CD4-positive, alpha-beta T cell (primary cell): ENCODE data around the gene FSTL4. TPM values are rescaled to one million over a fixed set of nuclear protein-coding genes. Genes with fewer than 3 reads are reported as not detected.

Source experiments
- ATAC-seq: fragments of 200-7000 bp; cut with Tn5 transposase; one replicate; pipeline ENCODE4 v1.10.0; 2022; ENCODE audit warnings: mild to moderate bottlenecking; ENCODE audit not compliant: poor library complexity
- CTCF ChIA-PET: fragments of 350-600 bp; sonication (Branson Sonifier 250); formaldehyde crosslinking; loops from one replicate; lab custom pipeline; 2021; ENCODE audit warnings: antibody characterized with exemption, inconsistent platforms; lab: Charles Lee
- POLR2A ChIA-PET: fragments of 350-600 bp; sonication (Branson Sonifier 250); formaldehyde crosslinking; loops from one replicate; lab custom pipeline; 2021; ENCODE audit warnings: antibody characterized with exemption, inconsistent platforms; lab: Charles Lee
- DNase-seq, 14 experiments: peaks; one replicate each; pipeline ENCODE4 v3.0.0-alpha.2; 2013 to 2020; ENCODE audit warnings: mixed read lengths in 2 of 14
- H3K27ac ChIP-seq, 2 donors: one replicate each; pipeline versions ENCODE4 v1.5.1 to v1.7.0; 2013; ENCODE audit warnings: low read length in 2 of 2, low read depth in 1 of 2, mild to moderate bottlenecking in 1 of 2
- H3K27me3 ChIP-seq, 2 experiments: 1 replicate in 1 of 2; 2 replicates in 1 of 2; pipeline versions ENCODE4 v1.6.1 to v1.7.0; 2013; ENCODE audit warnings: low read length in 2 of 2, control low read depth in 1 of 2, mild to moderate bottlenecking in 1 of 2, moderate library complexity in 1 of 2; ENCODE audit not compliant: insufficient read depth in 2 of 2, control insufficient read depth in 1 of 2
- H3K36me3 ChIP-seq: one replicate; pipeline ENCODE4 v1.6.1; 2013; ENCODE audit warnings: low read length, control low read depth; ENCODE audit not compliant: insufficient read depth
- H3K4me1 ChIP-seq: one replicate; pipeline ENCODE4 v1.6.1; 2013; ENCODE audit warnings: low read length, control low read depth; ENCODE audit not compliant: insufficient read depth
- H3K4me3 ChIP-seq: one replicate; pipeline ENCODE4 v1.5.1; 2013; ENCODE audit warnings: mild to moderate bottlenecking, low read length, moderate library complexity
- H3K9me3 ChIP-seq, 2 experiments: 1 replicate in 1 of 2; 2 replicates in 1 of 2; pipeline versions ENCODE4 v1.6.1 to v1.7.0; 2013; ENCODE audit warnings: low read length in 2 of 2, mild to moderate bottlenecking in 2 of 2, control low read depth in 1 of 2, moderate library complexity in 1 of 2; ENCODE audit not compliant: control insufficient read depth in 1 of 2, insufficient read depth in 1 of 2
- H3K27ac Mint-ChIP-seq: one replicate; pipeline ENCODE4 v1.8.0; 2020; ENCODE audit warnings: mixed read lengths
- H3K27me3 Mint-ChIP-seq: one replicate; pipeline ENCODE4 v1.8.0; 2021; ENCODE audit warnings: mixed read lengths
- H3K36me3 Mint-ChIP-seq: one replicate; pipeline ENCODE4 v1.8.0; 2021; ENCODE audit warnings: low read depth, mixed read lengths
- H3K4me1 Mint-ChIP-seq: one replicate; pipeline ENCODE4 v1.8.0; 2021; ENCODE audit warnings: low read depth, mixed read lengths
- H3K4me3 Mint-ChIP-seq: one replicate; pipeline ENCODE4 v1.8.0; 2020; ENCODE audit warnings: mild to moderate bottlenecking, mixed read lengths
- H3K9me3 Mint-ChIP-seq: one replicate; pipeline ENCODE4 v1.8.0; 2020; ENCODE audit warnings: mixed read lengths
- CTCF ChIP-seq: fragments of 200-600 bp; IDR thresholded peaks from one replicate; pipeline ENCODE4 v1.8.0; 2022; ENCODE audit warnings: antibody characterized with exemption, mild to moderate bottlenecking
- intact Hi-C, 2 experiments: fragments of 100-400 bp; cut with DNase I in 1 of 2; cut with micrococcal nuclease in 1 of 2; formaldehyde crosslinking; loops; one replicate each; pipeline versions ENCODE4 v1.15.1 to v1.9.0; 2023 to 2025; cut with DNase I, micrococcal nuclease
- total RNA-seq, 174 experiments: library from RNA in 2 of 174; stranded (reverse) in 2 of 174; gene quantifications; one replicate each; pipeline ENCODE4 v1.2.3 and lab custom pipeline; 2021 to 2026

The FSTL4 gene
- total RNA-seq, 2 experiments from 2014 or later, result not detected

GRCh38 chr5:133337795-133338445, 274.4 kb downstream of the FSTL4 start:
- H3K4me3 Mint-ChIP-seq, result no peak overlapping the region
- CTCF ChIA-PET, result no interaction called here
- H3K36me3 Mint-ChIP-seq, result no peaks in the 10 kb centered on the region

GRCh38 chr5:133336969-133337410, 275.4 kb downstream of the FSTL4 start:
- intact Hi-C loops, result no loop called here
- Mint-ChIP-seq H3K4me1 (peaks cover 8% of the 10 kb centered on the region), H3K36me3 (no peaks in the 10 kb centered on the region), H3K4me3 (no peak overlapping the region), H3K27me3 (no peaks in the 10 kb centered on the region), H3K9me3 (no peaks in the 10 kb centered on the region), H3K27ac (no peak overlapping the region)
- Histone ChIP-seq H3K4me1 (peaks cover 1% of the 10 kb centered on the region), H3K27me3 (no peaks in the 10 kb centered on the region), H3K4me3 (no peak overlapping the region), H3K9me3 (no peaks in the 10 kb centered on the region), H3K27ac (no peak overlapping the region), H3K36me3 (no peaks in the 10 kb centered on the region)
- CTCF ChIA-PET, result no interaction called here
- ATAC-seq (no peak), DNase-seq (no peak)
- TF ChIP-seq CTCF, result no peak
- POLR2A ChIA-PET, result no interaction called here

More at GRCh38 chr5:133337795-133338445, 274.4 kb downstream of the FSTL4 start:
- Histone ChIP-seq H3K36me3 (no peaks in the 10 kb centered on the region), H3K4me3 (no peak overlapping the region), H3K27me3 (no peaks in the 10 kb centered on the region), H3K27ac (no peak overlapping the region), H3K9me3 (no peaks in the 10 kb centered on the region), H3K4me1 (no peaks in the 10 kb centered on the region)
- no peak for TF ChIP-seq CTCF
- POLR2A ChIA-PET, result no interaction called here
- H3K4me1 Mint-ChIP-seq, result peaks cover 5% of the 10 kb centered on the region
- ATAC-seq (no peak), DNase-seq (no peak)
- no peak overlapping the region for H3K27ac Mint-ChIP-seq
- no peaks in the 10 kb centered on the region for H3K9me3 Mint-ChIP-seq
- H3K27me3 Mint-ChIP-seq, result no peaks in the 10 kb centered on the region
- intact Hi-C loops, result no loop called here

DNA sequence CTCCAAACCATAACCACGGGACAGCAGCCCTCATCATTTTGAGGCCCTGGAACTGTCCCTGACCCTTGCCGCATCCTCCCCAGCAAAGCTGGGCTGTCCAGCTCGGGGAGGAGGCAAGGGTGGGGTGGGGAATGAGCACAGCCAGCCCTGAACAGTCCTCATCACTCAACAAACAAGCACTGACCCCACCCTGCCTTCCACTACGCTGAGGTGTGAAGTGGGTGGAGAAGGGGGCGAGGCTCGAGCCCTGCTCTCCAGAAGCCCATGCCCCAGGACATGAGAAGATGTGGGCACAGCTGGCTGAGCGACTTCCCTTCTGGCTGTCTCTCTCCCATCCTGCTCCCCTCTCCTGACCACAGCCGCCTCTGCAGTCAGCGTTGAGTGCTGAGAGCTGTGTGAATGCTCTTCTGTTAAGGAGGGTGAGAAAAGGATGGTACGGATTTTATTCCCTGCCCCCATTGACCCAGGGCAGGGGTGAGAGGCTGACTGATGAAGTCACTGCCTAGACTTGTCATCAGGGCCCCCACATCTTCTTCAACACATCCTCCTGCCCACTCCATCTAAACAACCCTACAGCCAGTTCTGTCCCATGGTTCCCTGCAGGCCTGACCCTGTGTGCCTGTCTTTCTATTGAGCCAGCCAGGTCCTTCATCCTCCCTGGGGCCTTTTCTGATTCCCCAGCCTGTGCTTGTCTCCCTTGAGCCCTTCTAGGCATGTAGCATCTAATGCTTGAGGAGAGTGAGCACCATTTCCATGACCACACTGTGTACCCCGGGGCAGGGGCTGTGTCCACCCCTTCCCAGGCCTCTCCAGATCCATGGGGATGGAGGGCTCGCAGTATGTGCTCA, 276.0 kb downstream of the FSTL4 start:
- DNase-seq, result no peak
- CTCF ChIA-PET, result no interaction called here

More for the DNA sequence above, 276.0 kb downstream of the FSTL4 start:
- H3K4me1 ChIP-seq, result peaks cover 4% of the 10 kb centered on the region
- H3K4me1 Mint-ChIP-seq, result peaks cover 12% of the 10 kb centered on the region
- no peak overlapping the region for H3K27ac Mint-ChIP-seq
- H3K9me3 Mint-ChIP-seq, result no peaks in the 10 kb centered on the region
- no peaks in the 10 kb centered on the region for H3K36me3 Mint-ChIP-seq
- TF ChIP-seq CTCF, result no peak
- no peaks in the 10 kb centered on the region for H3K27me3 Mint-ChIP-seq
- POLR2A ChIA-PET, result no interaction called here
- H3K27ac ChIP-seq, result no peak overlapping the region
- H3K27me3 ChIP-seq, result no peaks in the 10 kb centered on the region
- ATAC-seq, result no peak
- H3K4me3 Mint-ChIP-seq, result no peak overlapping the region
- H3K36me3 ChIP-seq, result no peaks in the 10 kb centered on the region
- intact Hi-C loops, result no loop called here
- no peaks in the 10 kb centered on the region for H3K9me3 ChIP-seq
- H3K4me3 ChIP-seq, result no peak overlapping the region
